ENCODE data around the gene MORN2.

Gene MORN2

GRCh38 chr2:38862476-38862875 lies 13.3 kb upstream of the MORN2 start:
- H2AFZ ChIP-seq (ENCODE audit: low read length, unreplicated experiment), result no peak overlapping the region
- H3K27ac ChIP-seq (ENCODE audit: low read depth, low read length), result no peak overlapping the region
- H3K4me1 ChIP-seq (ENCODE audit: control insufficient read depth, insufficient read depth, low read length, unreplicated experiment), result no peaks in the 10 kb centered on the region
- H3K36me3 ChIP-seq (ENCODE audit: insufficient read depth, low read length), result peaks cover 26% of the 10 kb centered on the region; the same call in 1 of the 2 replicates
- no peaks in the 10 kb centered on the region for H3K79me2 ChIP-seq (ENCODE audit: control insufficient read depth, insufficient read depth, low read length, unreplicated experiment)
- no peak overlapping the region for H3K4me3 ChIP-seq (ENCODE audit: low read depth, low read length)
- no peaks in the 10 kb centered on the region for H3K27me3 ChIP-seq (ENCODE audit: insufficient read depth, low read length)

- Histone ChIP-seq H2AFZ (ENCODE audit: low read length, unreplicated experiment) (no peak overlapping the region), H3K4me1 (ENCODE audit: control insufficient read depth, insufficient read depth, low read length, unreplicated experiment) (no peaks in the 10 kb centered on the region), H3K27ac (ENCODE audit: low read depth, low read length) (no peak overlapping the region), H3K36me3 (ENCODE audit: insufficient read depth, low read length) (peaks cover 29% of the 10 kb centered on the region; the same call in 1 of the 2 replicates), H3K79me2 (ENCODE audit: control insufficient read depth, insufficient read depth, low read length, unreplicated experiment) (no peaks in the 10 kb centered on the region), H3K4me3 (ENCODE audit: low read depth, low read length) (no peak overlapping the region), H3K27me3 (ENCODE audit: insufficient read depth, low read length) (no peaks in the 10 kb centered on the region)
Observed at GRCh38 chr2:38863061-38863695, 12.6 kb upstream of the MORN2 start.

GRCh38 chr2:38866773-38867443 lies 8.9 kb upstream of the MORN2 start:
- no peak overlapping the region for H3K27ac ChIP-seq (ENCODE audit: low read depth, low read length)

GRCh38 chr2:38871432-38871831 lies 4.3 kb upstream of the MORN2 start:
- Histone ChIP-seq H3K36me3 (ENCODE audit: insufficient read depth, low read length) (peaks cover 19% of the 10 kb centered on the region), H3K4me1 (ENCODE audit: control insufficient read depth, insufficient read depth, low read length, unreplicated experiment) (peaks cover 6% of the 10 kb centered on the region), H3K27ac (ENCODE audit: low read depth, low read length) (no peak overlapping the region), H2AFZ (ENCODE audit: low read length, unreplicated experiment) (no peak overlapping the region), H3K4me3 (ENCODE audit: low read depth, low read length) (no peak overlapping the region), H3K27me3 (ENCODE audit: insufficient read depth, low read length) (no peaks in the 10 kb centered on the region), H3K79me2 (ENCODE audit: control insufficient read depth, insufficient read depth, low read length, unreplicated experiment) (peaks cover 27% of the 10 kb centered on the region)

More at GRCh38 chr2:38866773-38867443, 8.9 kb upstream of the MORN2 start:
- Histone ChIP-seq H2AFZ (ENCODE audit: low read length, unreplicated experiment) (no peak overlapping the region), H3K27me3 (ENCODE audit: insufficient read depth, low read length) (no peaks in the 10 kb centered on the region), H3K36me3 (ENCODE audit: insufficient read depth, low read length) (peaks cover 12% of the 10 kb centered on the region; the same call in 1 of the 2 replicates), H3K79me2 (ENCODE audit: control insufficient read depth, insufficient read depth, low read length, unreplicated experiment) (peaks cover 7% of the 10 kb centered on the region), H3K4me1 (ENCODE audit: control insufficient read depth, insufficient read depth, low read length, unreplicated experiment) (no peaks in the 10 kb centered on the region), H3K4me3 (ENCODE audit: low read depth, low read length) (no peak overlapping the region)

- Histone ChIP-seq H3K4me3 (ENCODE audit: low read depth, low read length) (no peak overlapping the region), H3K36me3 (ENCODE audit: insufficient read depth, low read length) (peaks cover 16% of the 10 kb centered on the region), H3K79me2 (ENCODE audit: control insufficient read depth, insufficient read depth, low read length, unreplicated experiment) (peaks cover 27% of the 10 kb centered on the region), H3K27me3 (ENCODE audit: insufficient read depth, low read length) (no peaks in the 10 kb centered on the region), H3K27ac (ENCODE audit: low read depth, low read length) (no peak overlapping the region), H3K4me1 (ENCODE audit: control insufficient read depth, insufficient read depth, low read length, unreplicated experiment) (peaks cover 10% of the 10 kb centered on the region), H2AFZ (ENCODE audit: low read length, unreplicated experiment) (no peak overlapping the region)
Observed at GRCh38 chr2:38873763-38874162, 2.0 kb upstream of the MORN2 start.

GRCh38 chr2:38875227-38875575 lies 575 bp upstream of the MORN2 start:
- H3K79me2 ChIP-seq (ENCODE audit: control insufficient read depth, insufficient read depth, low read length, unreplicated experiment), result peaks cover 22% of the 10 kb centered on the region
- H3K4me1 ChIP-seq (ENCODE audit: control insufficient read depth, insufficient read depth, low read length, unreplicated experiment), result peaks cover 10% of the 10 kb centered on the region
- H3K27me3 ChIP-seq (ENCODE audit: insufficient read depth, low read length), result no peaks in the 10 kb centered on the region
- H3K4me3 ChIP-seq (ENCODE audit: low read depth, low read length), result peak overlapping the region; percentile 89
- H3K36me3 ChIP-seq (ENCODE audit: insufficient read depth, low read length), result peaks cover 12% of the 10 kb centered on the region
- H3K27ac ChIP-seq (ENCODE audit: low read depth, low read length), result peak overlapping the region; percentile 36; the same call in 1 of the 2 replicates
- peak overlapping the region; percentile 88 for H2AFZ ChIP-seq (ENCODE audit: low read length, unreplicated experiment)

- peaks cover 22% of the 10 kb centered on the region for H3K79me2 ChIP-seq (ENCODE audit: control insufficient read depth, insufficient read depth, low read length, unreplicated experiment)
- no peak overlapping the region for H3K27ac ChIP-seq (ENCODE audit: low read depth, low read length)
Observed at GRCh38 chr2:38876407-38876806, 631 bp downstream of the MORN2 start.

GRCh38 chr2:38886063-38886462 lies 10.3 kb downstream of the MORN2 start:
- Histone ChIP-seq H3K27me3 (ENCODE audit: insufficient read depth, low read length) (no peaks in the 10 kb centered on the region), H3K4me3 (ENCODE audit: low read depth, low read length) (no peak overlapping the region), H3K79me2 (ENCODE audit: control insufficient read depth, insufficient read depth, low read length, unreplicated experiment) (no peaks in the 10 kb centered on the region), H2AFZ (ENCODE audit: low read length, unreplicated experiment) (no peak overlapping the region), H3K4me1 (ENCODE audit: control insufficient read depth, insufficient read depth, low read length, unreplicated experiment) (no peaks in the 10 kb centered on the region), H3K36me3 (ENCODE audit: insufficient read depth, low read length) (no peaks in the 10 kb centered on the region), H3K27ac (ENCODE audit: low read depth, low read length) (no peak overlapping the region)

More at GRCh38 chr2:38876407-38876806, 631 bp downstream of the MORN2 start:
- Histone ChIP-seq H3K4me3 (ENCODE audit: low read depth, low read length) (peak overlapping the region; percentile 89), H3K27me3 (ENCODE audit: insufficient read depth, low read length) (no peaks in the 10 kb centered on the region), H3K4me1 (ENCODE audit: control insufficient read depth, insufficient read depth, low read length, unreplicated experiment) (peaks cover 10% of the 10 kb centered on the region), H3K36me3 (ENCODE audit: insufficient read depth, low read length) (peaks cover 12% of the 10 kb centered on the region), H2AFZ (ENCODE audit: low read length, unreplicated experiment) (peak overlapping the region; percentile 88)

- no peaks in the 10 kb centered on the region for H3K4me1 ChIP-seq (ENCODE audit: control insufficient read depth, insufficient read depth, low read length, unreplicated experiment)
- no peak overlapping the region for H3K4me3 ChIP-seq (ENCODE audit: low read depth, low read length)
- H2AFZ ChIP-seq (ENCODE audit: low read length, unreplicated experiment), result no peak overlapping the region
- H3K79me2 ChIP-seq (ENCODE audit: control insufficient read depth, insufficient read depth, low read length, unreplicated experiment), result no peaks in the 10 kb centered on the region
- H3K36me3 ChIP-seq (ENCODE audit: insufficient read depth, low read length), result no peaks in the 10 kb centered on the region
- no peak overlapping the region for H3K27ac ChIP-seq (ENCODE audit: low read depth, low read length)
- H3K27me3 ChIP-seq (ENCODE audit: insufficient read depth, low read length), result no peaks in the 10 kb centered on the region
Observed at GRCh38 chr2:38887347-38887746, 11.6 kb downstream of the MORN2 start.

- H3K36me3 ChIP-seq (ENCODE audit: insufficient read depth, low read length), result no peaks in the 10 kb centered on the region
- H3K27me3 ChIP-seq (ENCODE audit: insufficient read depth, low read length), result no peaks in the 10 kb centered on the region
- H3K27ac ChIP-seq (ENCODE audit: low read depth, low read length), result no peak overlapping the region
- H3K4me3 ChIP-seq (ENCODE audit: low read depth, low read length), result no peak overlapping the region
- H2AFZ ChIP-seq (ENCODE audit: low read length, unreplicated experiment), result no peak overlapping the region
- H3K4me1 ChIP-seq (ENCODE audit: control insufficient read depth, insufficient read depth, low read length, unreplicated experiment), result no peaks in the 10 kb centered on the region
- H3K79me2 ChIP-seq (ENCODE audit: control insufficient read depth, insufficient read depth, low read length, unreplicated experiment), result no peaks in the 10 kb centered on the region
Observed at GRCh38 chr2:38887902-38888554, 12.3 kb downstream of the MORN2 start.

All from ACC112 (cell line).